Spleen (tissue), 7 donors: Measurements from ENCODE around the gene ESAM.

Experiments
- CTCF ChIP-seq, 11 experiments: fragments of 200-600 bp in 7 of 11; fragments of 450-650 bp in 4 of 11; sonication (generic) in 4 of 11; IDR thresholded peaks in 8 of 11; conservative IDR thresholded peaks in 3 of 11; 1 replicate in 7 of 11; 2 replicates in 4 of 11; pipeline versions ENCODE4 v1.4.0 to v1.8.0; 2016 to 2021; ENCODE audit warnings: antibody characterized with exemption in 11 of 11, inconsistent platforms in 4 of 11, mild to moderate bottlenecking in 1 of 11
- POLR2A ChIP-seq, 3 donors: fragments of 450-650 bp; IDR thresholded peaks; one replicate each; pipeline ENCODE4 v1.5.1; 2017; ENCODE audit warnings: antibody characterized with exemption in 3 of 3, mild to moderate bottlenecking in 1 of 3
- POLR2AphosphoS5 ChIP-seq, 3 donors: sonication (generic); formaldehyde crosslinking; IDR thresholded peaks; one replicate each; pipeline ENCODE4 v1.5.1; 2017; ENCODE audit warnings: antibody characterized with exemption in 3 of 3
- donor health status: DM: no; HTN: no; CAD: no; lungs with moderate emphysema.
- donor health status: DM: no; HTN: no; CAD: no.
- donor health status: DM: no; HTN: no; CAD: no.

- no peak for TF ChIP-seq CTCF (IDR thresholded peaks at IDR 0.05 in 8 of 11, conservative IDR thresholded peaks at IDR 0.05 in 3 of 11)
- TF ChIP-seq POLR2A (IDR thresholded peaks at IDR 0.05), result no peak
- TF ChIP-seq POLR2AphosphoS5 (IDR thresholded peaks at IDR 0.05), result no peak
These were observed 6.8 kb upstream of the ESAM start for GRCh38 chr11:124768914-124769313.
